HG03025 (cell line): ENCODE data around the gene CDK17.

ENCODE experiments used
- ATAC-seq: cut with Tn5 transposase; IDR thresholded peaks from one replicate; pipeline ENCODE4 v1.9.1; 2021; ENCODE audit warnings: mild to moderate bottlenecking, moderate library complexity; ENCODE audit not compliant: unreplicated experiment, low FRiP score

CDK17 gene

DNA sequence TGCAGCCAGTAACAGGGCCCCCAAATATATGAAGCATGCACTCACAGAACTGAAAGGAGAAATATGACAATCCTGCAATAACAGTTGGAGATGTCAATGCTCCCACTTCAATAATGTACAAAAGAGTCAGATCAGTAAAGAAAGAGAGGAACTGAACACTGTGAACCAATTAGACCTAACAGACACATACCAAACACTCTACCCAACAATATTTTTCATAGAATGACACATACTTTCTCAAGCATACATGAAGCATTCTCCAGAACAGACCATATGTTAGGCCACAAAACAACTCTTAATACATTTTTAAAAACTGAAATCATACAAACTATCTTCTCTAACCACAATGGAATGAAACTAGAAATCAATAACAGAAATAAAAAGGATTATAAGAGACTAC, 125.9 kb downstream of the CDK17 start:
- no peak for ATAC-seq

DNA sequence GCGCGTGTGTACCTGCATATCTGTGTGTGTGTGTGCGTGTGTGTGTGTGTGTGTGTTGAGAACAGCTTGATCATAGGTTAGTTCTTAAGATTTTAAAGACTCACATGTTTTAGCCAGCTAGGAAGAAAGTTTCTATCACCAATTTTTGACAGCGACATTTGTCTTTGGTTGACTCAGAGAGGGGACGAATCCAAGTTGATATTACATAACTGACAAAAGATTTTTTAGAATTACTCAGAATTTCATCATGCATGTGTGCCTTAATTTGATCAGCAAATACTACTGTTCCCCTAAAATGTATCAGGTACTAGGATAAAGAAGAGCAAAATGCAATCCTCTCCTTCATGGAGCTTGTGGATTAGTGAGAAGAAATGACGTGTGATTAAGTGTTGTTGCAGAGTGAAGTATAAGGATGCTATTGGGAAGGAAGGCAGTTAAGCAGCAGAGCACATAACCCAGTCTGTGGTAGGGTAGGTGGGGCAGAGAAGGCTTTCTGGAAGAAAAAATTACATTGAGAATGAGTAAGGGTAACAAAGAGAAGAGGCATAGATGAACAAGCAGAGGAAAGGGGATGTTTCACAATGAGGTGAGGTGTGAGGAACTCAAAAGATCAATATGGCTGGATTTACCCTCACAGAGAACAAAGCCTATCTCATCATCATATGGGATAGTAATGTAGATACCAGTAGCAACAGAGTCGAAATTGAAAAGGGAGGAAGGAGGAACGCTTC, 128.6 kb downstream of the CDK17 start:
- no peak for ATAC-seq

DNA sequence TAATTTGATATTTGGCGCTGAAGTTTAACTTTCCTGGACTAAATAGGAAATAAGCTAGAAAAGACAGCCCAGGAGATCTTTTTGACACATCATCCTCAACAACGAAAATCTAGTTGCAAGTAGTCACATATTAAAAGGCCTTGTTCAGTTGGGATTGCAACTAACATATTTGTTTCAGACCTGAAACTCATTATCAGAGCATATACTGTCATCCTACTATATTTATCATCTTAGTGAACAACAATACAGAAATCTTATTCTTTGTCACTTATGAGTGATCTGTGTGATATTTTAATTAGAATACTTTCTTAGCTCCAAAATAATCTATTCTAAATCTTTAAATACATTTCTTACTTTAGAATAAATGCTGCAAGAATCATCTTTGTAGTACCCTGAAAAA, 134.0 kb downstream of the CDK17 start:
- no peak for ATAC-seq

DNA sequence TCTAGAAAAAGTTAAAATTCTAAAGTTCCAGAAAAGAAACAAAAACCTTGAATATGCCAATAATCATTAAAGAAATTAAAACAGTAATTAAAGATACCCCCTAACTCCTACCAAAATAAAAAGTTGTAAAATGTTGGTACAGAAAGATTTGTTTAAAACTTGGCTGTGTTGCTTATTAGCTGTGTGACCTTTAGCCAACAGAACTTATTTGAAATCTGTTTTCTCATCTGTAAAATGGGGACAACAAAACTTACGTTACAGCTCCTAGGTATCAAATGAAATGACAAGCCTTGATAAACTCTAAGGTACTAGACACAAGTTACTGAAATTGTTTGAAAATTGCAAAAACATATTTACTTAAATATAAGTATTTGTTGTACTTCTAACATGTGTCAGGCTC, 134.4 kb downstream of the CDK17 start:
- no peak for ATAC-seq

DNA sequence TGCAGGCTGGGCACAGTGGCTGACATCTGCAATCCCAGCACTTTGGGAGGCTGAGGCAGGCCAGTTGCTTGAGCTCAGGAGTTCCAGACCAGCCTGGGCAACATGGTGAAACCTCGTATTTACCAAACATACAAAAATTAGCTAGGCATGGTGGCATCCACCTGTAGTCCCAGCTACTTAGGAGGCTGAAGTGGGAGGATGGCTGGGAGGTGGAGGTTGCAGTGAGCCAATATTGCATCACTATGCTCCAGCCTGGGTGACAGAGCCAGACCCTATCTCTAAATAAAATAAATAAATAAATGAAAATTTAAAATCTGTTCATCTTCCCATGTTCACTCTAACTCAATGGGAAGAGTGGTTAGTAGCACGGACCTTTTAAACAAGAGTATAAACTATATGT, 134.8 kb downstream of the CDK17 start:
- ATAC-seq: no peak

DNA sequence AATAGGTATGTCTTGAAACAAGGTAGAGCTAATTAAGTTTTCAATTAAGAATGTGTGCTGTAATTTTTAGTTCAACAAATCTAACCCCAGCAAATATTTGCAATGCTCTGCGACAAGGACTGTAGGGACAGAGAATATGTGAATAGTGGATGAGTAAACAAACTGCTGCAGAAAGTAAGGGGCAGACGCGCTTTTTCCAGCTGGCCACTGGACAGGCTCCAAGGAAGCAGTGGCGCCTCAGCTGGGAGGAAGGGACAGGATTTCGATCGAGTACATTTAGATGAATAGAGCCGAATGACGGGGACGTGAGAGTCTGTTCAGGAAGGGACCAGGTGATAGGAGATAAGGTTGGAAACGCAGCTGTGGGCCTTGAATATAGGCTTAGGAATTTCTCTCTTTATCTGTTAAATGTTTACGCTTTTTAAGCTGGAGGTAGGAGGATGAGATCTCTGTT, 136.8 kb downstream of the CDK17 start:
- no peak for ATAC-seq

DNA sequence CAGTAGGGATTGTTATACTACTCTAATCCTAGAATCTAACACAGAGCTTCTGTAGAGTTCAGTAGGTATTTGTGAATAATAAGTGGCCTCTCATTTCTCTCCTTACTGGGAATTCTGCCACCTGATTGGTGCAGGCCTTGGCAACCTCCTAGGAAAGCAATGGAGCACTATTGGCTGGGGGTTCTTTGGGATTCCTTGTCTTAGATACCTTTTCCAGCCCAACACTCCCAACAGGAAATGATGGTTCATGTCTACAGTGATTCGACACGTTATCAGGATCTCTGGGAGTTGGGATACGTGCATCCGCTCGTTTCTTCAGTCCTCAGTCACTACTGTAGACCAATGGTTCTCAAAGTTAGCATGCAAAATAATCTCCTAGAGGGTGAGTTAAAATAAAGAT, 138.7 kb downstream of the CDK17 start:
- ATAC-seq: no peak

DNA sequence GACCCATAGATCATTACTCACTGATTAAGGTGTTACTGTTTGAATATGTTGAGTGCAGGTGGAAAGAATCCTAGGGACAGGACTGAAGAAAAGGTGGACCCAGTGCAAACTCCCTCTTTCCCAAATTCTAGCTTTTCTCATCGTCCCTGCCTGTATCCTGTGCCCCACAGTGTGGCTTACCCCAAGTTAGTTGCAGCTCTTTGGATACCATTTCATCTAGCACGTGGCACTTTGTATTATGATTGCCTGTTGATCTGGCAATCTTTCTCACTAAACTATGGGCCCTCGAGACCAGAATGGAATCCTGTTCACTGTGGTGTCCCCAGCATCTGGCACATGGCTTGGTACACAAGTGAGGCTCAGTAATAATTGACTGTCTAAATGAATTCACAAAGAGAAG, 139.6 kb downstream of the CDK17 start:
- ATAC-seq: no peak

DNA sequence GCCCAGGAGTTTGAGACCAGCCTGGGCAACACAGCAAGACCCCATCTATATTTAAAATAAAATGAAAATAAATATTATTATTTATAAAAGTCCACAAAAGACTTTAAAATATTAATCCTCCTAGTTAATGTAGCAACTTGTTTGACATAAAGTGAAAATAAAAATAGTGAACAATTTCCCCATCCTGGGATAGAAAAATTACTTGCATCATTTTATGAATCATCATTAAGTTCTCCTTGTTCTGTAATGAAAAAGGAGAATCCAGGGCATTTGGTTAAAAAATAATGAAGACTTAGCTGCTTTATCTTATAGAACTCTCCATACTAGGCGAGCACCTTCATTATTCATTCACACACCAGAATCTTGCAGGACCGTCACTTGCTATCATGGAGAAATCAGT, 140.0 kb downstream of the CDK17 start:
- no peak for ATAC-seq

DNA sequence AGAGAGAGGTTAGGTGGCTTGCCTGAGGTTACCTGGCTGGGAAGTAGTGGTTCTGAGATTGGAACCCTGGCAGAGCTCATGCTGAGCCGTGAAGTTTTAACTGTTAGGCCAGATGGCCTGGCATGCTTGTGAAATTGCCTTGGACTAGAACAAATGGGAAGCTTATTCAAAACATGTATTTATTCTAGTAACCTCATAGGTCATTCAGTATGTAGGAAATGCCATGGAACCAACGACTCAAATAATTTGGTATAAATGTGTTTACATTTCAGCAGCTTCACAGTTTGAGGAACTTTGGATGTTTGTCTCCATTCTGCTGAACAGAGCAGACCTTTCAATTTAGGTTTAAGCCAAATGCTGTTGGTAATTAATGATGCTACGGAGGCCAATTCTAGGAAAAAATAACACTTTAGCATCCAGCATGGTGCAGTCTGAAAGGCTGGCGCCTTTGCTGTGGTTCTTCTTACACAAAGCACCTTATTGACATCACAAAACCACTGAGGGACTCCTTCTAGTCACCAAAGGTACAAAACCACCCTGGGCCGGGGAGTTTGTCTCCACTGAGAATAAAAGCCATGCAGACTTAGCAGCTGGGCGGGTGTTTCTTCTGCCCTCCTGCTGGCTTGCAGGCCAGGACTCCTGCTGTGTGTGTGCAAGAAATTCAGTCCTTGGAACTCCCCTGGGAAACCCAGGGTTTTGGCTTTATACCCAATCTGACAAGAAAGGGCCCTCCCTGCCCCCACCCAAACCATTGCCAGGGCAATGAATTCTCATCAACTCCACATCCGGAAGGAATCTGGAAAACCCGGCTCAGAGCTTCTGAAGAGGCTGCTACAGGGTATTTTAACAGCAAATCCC, 141.9 kb downstream of the CDK17 start:
- no peak for ATAC-seq

DNA sequence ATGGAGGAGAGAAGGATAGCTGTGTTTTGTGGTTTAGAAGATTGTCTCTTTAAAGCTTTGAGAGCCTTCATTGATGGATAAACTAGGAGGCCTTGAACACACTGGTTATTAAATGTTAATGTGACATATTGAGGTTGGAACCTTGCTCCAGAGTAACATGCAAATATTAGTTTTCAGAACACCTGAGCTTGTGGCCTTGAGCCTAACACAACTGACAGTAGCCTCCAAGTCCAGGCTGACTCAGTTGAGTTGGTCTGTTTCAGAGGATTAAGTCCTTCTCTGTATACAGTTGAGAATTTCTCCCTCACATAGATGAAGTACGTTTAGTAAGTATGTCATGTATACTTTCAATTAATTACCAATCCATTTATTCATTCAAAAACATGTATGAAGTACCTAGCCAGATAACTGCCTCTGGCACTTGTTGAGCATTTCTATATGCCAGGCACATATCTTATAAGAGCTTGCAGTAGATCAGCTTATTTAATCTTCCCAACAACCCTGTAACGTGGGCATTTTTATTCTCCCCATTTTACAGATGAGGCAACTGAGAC, 142.6 kb downstream of the CDK17 start:
- no peak for ATAC-seq

DNA sequence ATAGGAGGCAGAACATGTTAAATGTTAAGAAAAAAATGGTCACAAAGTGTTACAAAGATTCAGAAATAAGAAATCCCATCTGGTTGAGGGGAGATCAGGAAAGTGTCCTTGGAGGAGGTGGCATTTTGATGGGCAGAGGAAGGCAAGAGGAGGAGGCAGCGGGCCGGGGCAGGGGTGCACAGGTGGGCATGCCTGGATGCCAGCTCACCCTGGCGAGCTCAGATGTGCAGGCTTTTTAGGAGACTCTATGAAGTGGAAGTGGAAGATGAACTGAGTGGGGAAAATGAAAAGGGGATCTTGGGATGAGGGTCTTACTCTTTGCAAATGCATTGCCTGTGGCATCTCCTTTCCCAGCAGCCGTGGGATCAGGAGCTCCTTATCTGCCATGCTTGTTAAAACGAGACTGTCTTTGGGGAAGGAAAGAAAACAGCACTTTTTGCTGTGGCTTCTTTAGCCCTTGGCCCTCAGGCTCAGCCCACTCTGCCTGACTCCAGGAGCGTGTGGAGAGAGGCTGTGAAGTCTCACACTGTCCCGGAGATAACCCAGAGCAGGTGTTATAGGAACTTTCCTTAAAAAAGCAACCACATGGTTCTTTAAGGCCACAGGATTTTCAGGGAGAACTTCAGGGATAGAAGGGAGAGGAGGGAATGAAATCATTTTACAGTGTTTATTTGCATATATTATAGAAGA, 143.4 kb downstream of the CDK17 start:
- ATAC-seq: no peak

DNA sequence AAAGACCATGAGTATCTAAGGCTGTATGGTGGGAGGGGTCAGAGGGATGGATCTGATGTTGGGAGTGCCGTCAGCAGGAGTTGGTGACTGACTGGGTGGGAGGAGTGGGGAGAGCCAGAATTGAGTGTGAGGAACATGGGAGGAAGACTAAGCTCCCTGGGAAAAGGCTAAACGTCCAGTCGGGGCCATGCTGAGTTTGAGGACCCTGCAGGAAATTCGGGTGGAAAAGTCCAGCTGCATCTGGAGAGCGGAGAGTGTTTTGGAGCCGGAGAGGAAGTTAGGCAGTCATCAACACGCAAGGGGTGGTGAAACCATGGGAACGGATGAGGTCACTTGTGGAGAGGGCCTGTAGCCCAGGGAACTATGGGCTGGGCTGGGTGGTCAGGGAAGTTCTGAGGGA, 145.2 kb downstream of the CDK17 start:
- no peak for ATAC-seq

DNA sequence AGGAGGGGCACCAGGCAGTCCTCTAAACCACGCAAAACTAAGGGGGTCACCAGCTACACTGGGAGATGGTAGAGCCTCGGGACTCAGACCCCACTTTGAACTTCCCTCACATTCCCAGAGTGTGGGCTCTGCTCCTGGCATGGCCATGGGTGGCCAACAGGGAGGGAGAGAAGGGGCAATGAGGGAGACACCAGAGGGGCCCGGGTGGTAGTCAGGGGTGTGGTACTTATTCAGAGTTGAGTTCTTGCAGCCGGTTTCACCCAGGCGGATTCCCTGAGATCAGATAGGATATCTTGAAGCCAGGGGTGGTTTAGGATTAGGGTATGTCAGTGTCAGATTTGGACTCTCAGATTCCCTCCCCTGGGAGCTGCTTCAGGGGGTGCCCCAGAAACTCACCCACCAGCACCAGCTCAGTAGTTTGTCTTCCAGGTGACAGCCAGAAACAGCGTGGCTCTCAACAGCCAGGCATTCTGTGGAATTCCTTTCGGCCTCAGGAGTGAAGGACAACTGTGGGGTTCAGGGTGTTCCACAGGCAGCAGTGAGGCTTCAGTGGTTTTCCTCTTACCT, 150.0 kb downstream of the CDK17 start:
- no peak for ATAC-seq

DNA sequence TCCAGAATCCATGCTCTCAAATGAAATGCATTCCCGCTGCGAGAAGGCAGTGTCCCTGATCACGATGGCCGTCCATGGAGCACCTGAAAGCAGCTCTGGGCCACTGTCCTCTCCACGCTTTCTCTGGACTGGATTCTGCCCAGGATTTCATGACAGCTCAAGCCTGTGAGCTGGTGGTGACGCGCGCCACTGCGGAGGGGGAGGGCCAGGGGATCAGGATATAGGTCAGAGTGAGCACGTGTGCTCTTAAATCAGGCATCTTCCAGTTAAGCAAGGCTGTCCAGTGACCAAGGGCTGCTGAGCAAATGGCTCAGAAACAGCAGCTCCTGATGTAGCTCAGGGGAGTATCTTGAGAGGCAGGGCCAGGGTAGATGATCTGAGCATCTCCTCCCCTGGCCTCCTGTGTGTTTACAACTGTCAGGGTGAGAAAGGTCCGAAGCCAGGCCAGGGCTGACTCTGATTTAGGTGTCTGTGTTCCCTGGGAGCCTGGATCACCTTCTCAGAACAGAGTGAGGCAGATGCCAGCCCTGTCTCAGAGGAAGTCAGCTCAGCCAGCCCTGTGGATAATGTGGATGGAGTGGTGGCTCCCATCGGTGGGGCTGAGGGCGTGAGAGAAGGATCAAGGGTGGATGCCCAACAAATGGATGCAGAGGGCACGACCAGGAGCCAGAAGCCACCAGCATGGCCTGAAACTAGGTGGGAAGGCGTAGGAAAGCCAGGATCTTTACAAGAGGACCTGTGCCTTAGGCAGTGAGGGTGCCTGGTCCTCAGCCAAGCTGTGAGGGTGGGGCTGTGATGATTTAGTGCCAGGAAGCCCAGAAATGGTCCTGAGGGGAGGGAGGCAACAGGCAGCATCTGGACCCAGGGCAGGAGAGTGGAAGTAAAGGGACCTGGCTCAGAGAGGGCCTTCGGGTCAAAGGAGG, 150.8 kb downstream of the CDK17 start:
- ATAC-seq: no peak

DNA sequence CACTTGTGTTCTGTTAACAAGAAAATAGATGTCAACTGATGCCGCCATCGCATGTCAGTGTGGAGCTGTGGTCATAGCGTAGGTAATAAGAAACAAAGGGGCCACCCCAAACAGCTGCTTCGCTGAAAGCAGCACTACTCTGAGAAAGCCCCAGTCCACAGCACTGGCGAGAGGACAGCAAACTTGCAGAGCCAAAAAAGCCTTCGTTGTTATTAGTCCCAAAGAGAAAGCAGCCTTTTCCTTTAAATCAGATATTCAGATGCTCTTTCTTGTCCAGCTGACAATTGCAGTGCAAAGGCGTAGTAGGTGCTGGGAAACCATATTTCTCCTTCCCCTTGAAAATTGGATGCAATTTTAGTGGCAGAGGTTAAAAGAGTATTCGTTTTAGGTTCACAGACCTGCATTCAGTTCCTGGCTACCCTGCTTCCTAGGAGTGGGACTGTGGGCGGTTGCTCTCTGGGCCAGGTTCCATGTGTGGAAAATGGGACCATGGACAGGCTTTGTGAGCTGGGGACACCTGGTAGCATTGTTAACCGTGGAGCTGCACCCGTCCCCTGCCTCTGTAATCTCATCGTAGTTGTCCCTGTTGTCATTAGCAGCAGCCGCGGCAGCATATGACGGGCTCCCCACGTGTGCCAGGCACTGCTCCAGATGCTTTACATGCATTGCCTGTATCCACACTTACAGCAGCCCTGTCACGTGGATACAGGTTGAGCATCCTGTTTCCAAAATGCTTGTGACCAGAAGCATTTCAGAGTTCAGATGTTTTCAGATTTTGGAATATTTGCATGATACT, 151.9 kb downstream of the CDK17 start:
- no peak for ATAC-seq

DNA sequence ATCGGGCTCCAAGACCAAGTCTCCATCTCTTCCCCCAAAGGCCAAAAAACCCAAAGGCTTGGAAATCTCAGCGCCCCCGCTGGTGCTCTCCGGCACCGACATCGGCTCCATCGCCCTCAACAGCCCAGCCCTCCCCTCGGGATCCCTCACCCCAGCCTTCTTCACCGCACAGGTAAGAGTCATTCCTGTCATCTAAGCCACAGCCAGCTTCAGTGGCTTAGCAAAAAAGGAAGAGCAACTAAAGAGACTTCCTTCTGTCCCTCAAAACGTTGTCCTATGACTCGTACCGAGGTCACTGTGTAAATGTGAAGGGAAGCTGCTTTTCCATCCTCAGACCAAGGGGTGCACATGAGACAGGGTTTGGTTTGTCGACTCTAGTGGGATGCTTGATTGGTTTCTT, 152.7 kb downstream of the CDK17 start:
- ATAC-seq: no peak

DNA sequence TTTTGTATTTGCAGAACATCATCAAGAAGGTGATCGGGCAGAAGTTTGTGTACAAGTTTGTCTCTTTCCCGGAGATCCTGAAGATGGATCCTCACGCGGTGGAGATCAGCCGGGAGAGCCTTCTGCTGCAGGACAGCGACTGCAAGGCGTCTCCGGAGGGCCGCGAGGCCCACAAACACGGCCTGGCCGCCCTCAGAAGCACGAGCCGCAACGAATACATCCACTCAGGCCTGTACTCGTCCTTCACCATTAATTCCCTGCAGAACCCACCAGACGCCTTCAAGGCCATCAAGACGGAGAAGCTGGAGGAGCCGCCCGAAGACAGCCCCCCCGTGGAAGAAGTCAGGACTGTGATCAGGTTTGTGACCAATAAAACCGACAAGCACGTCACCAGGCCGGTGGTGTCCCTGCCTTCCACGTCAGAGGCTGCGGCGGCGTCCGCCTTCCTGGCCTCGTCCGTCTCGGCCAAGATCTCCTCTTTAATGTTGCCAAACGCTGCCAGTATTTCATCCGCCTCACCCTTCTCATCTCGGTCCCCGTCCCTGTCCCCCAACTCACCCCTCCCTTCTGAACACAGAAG, 153.2 kb downstream of the CDK17 start:
- ATAC-seq: no peak

DNA sequence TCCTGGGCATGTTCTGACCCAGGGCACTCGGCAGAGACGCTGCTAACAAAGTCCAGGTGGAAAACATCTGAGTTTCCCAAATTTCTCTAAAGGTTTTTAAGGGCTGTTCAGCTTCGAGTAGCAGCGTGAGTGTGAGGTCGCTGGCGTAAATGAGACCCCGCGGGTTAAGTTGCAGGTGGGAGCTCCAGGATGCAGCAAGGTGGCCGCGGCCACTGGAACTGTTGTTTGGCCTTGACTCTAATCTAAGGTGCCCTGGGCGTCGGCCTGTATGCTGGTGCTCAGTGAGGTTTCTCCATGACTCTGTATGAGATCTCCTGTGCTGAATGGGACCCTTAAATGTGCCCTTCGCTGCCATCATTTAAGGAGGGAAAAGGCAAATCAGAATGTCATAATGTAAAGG, 155.4 kb downstream of the CDK17 start:
- no peak for ATAC-seq
